ENCODE data around the gene POLA1.

The POLA1 gene

GRCh38 chrX:25028726-25029125, 335.0 kb downstream of the POLA1 start:
- no peak for DNase-seq (ENCODE audit: low spot score)

GRCh38 chrX:25029288-25029825, 335.6 kb downstream of the POLA1 start:
- DNase-seq (ENCODE audit: low spot score): no peak

GRCh38 chrX:25034889-25035288, 341.2 kb downstream of the POLA1 start:
- no peak for DNase-seq (ENCODE audit: low spot score)

- DNase-seq (ENCODE audit: low spot score): no peak
These were observed 345.3 kb downstream of the POLA1 start for GRCh38 chrX:25039036-25039435.

- DNase-seq (ENCODE audit: low spot score): no peak
These were observed 349.5 kb downstream of the POLA1 start for GRCh38 chrX:25043192-25043591.
